Measurements from ENCODE around the gene ATG5.
"Not testable (repeated sequence)": the region's sequence is repeated elsewhere in the genome, so short reads cannot be mapped to it uniquely, and the experiment has no call there.

ATG5 gene

DNA sequence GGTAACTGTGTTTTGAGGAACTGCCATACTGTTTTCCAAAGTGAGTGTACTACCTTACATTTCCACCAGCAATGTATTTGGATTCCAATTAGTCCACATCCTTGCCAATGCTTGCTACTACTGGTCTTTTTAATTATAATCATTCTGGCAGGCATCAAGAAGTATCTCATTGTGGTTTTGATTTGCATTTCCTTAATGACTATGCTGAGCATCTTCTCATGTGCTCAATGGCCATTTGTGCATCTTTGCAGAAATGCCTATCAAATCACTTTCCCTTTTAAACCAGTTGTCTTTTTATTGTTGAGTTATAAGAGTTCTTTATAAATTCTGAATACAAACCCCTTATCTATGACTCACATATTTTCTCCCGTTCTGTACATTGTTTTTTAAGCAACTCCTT, 75.9 kb downstream of the ATG5 start:
- Histone ChIP-seq H3K27ac (no peak overlapping the region), H3K9me3 (no peaks in the 10 kb centered on the region), H3K36me3 (peaks cover 15% of the 10 kb centered on the region), H3K4me3 (no peak overlapping the region), H3K9ac (no peak overlapping the region), H3K4me1 (no peaks in the 10 kb centered on the region), H3K4me2 (no peak overlapping the region), H3K27me3 (no peaks in the 10 kb centered on the region), H4K20me1 (peaks cover 18% of the 10 kb centered on the region)
- TF ChIP-seq Cebpa-rat (IDR thresholded peaks at IDR 0.05): no peak

DNA sequence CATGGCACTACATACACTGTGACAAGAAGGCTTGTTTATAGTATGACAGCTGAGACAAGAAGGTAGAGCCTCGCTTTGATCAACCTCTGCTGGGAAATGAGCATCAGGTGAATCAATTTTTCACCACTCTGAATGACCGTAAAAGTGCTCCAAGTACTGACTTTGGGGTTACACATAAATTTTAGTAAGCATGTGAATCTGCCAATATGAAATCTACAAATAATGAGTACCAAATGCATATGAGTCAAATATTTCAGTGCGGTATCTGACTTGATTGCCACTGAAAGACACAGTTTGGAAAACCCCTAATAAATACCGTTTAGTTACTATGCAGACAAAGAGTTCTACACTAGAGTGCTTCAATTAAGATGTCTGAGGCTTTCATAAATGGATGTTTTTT, 77.8 kb downstream of the ATG5 start:
- Histone ChIP-seq H3K4me2 (no peak overlapping the region), H3K27ac (no peak overlapping the region), H3K9me3 (no peaks in the 10 kb centered on the region), H3K9ac (no peak overlapping the region), H4K20me1 (peaks cover 7% of the 10 kb centered on the region; the same call in 1 of the 2 replicates), H3K4me3 (no peak overlapping the region), H3K4me1 (no peaks in the 10 kb centered on the region), H3K27me3 (no peaks in the 10 kb centered on the region), H3K36me3 (peaks cover 13% of the 10 kb centered on the region)
- no peak for TF ChIP-seq Cebpa-rat (IDR thresholded peaks at IDR 0.05)

DNA sequence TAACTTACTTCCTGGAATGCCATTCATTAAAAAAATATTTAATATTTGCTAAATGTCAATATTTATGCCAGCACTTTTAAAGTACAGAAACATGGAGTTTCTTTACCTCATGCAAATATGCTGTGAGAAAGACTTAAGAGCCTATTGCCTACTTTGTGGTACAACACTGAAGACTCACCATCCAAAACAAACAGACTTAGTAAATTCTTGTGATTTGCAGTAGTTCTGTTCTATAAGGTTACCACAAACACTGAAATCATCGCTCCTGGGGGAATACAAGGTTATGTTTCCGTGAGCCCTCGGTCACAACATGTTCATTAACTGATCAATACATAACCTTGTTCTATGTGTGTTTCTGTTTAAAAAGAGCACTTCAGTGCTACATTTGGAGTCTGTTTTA, 78.3 kb downstream of the ATG5 start:
- Histone ChIP-seq H3K4me2 (no peak overlapping the region), H4K20me1 (peaks cover 7% of the 10 kb centered on the region; the same call in 1 of the 2 replicates), H3K27me3 (no peaks in the 10 kb centered on the region), H3K4me1 (no peaks in the 10 kb centered on the region), H3K4me3 (no peak overlapping the region), H3K9me3 (no peaks in the 10 kb centered on the region), H3K36me3 (peaks cover 10% of the 10 kb centered on the region), H3K9ac (no peak overlapping the region), H3K27ac (no peak overlapping the region)
- no peak for TF ChIP-seq Cebpa-rat (IDR thresholded peaks at IDR 0.05)

DNA sequence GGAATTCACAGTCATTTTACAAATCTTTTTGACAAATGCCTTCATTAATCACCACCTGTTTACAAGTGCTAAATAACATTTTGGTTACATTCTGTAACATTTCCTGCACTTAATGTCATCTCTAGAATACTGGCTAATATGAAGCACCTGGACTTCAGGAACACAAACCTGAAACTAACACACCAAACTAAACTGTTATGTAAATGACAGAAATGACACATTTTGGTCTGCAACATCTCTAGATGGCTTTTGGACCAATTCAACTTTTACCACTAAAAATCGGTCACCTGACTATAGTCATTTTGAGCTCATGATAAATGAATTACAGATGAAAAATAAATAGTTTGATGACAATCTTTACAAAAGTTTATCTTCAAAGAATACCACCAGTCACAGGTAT, 80.6 kb downstream of the ATG5 start:
- Histone ChIP-seq H4K20me1 (no peaks in the 10 kb centered on the region), H3K27ac (no peak overlapping the region), H3K27me3 (no peaks in the 10 kb centered on the region), H3K9ac (no peak overlapping the region), H3K4me3 (no peak overlapping the region), H3K4me2 (no peak overlapping the region), H3K36me3 (peaks cover 20% of the 10 kb centered on the region), H3K9me3 (0 out of 2 replicates have a peak, but pooled peaks cover 3% of the 10 kb centered on the region), H3K4me1 (no peaks in the 10 kb centered on the region)
- TF ChIP-seq Cebpa-rat (IDR thresholded peaks at IDR 0.05): no peak

- H4K20me1 ChIP-seq: no peaks in the 10 kb centered on the region
- H3K9me3 ChIP-seq: 0 out of 2 replicates have a peak, but pooled peaks cover 3% of the 10 kb centered on the region
- H3K27me3 ChIP-seq: no peaks in the 10 kb centered on the region
- TF ChIP-seq Cebpa-rat (IDR thresholded peaks at IDR 0.05): no peak
- H3K4me2 ChIP-seq: no peak overlapping the region
- H3K27ac ChIP-seq: no peak overlapping the region
- H3K9ac ChIP-seq: no peak overlapping the region
- H3K4me3 ChIP-seq: no peak overlapping the region
- H3K4me1 ChIP-seq: no peaks in the 10 kb centered on the region
- peaks cover 23% of the 10 kb centered on the region for H3K36me3 ChIP-seq
Measured at GRCh38 chr6:106244521-106244920, 81.0 kb downstream of the ATG5 start.

DNA sequence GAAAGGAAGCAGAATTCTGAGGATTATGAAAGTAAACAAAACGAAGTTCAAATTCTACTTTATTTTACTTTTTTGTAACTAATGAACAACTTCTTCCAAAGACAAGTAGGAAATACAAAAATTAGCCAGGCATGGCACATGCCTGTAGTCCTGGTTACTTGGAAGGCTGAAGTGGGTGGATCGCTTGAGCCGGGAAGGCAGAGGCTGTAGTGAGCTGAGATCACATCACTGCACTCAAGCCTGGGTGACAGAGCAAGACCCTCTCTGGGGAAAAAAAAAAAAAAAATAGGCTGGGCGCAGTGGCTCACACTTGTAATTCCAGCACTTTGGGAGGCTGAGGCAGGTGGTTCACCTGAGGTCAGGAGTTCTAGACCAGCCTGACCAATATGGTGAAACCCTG, 82.3 kb downstream of the ATG5 start:
- no peaks in the 10 kb centered on the region for H4K20me1 ChIP-seq
- no peak for TF ChIP-seq Cebpa-rat (IDR thresholded peaks at IDR 0.05)

GRCh38 chr6:106241498-106241897, 84.1 kb downstream of the ATG5 start:
- 0 out of 2 replicates have a peak, but pooled peaks cover 3% of the 10 kb centered on the region for H3K9me3 ChIP-seq
- no peaks in the 10 kb centered on the region for H3K4me1 ChIP-seq
- no peaks in the 10 kb centered on the region for H3K27me3 ChIP-seq
- H3K4me2 ChIP-seq: no peak overlapping the region
- H4K20me1 ChIP-seq: no peaks in the 10 kb centered on the region
- peaks cover 25% of the 10 kb centered on the region for H3K36me3 ChIP-seq
- no peak overlapping the region for H3K4me3 ChIP-seq
- no peak overlapping the region for H3K9ac ChIP-seq
- H3K27ac ChIP-seq: no peak overlapping the region
- TF ChIP-seq Cebpa-rat (IDR thresholded peaks at IDR 0.05): no peak

More for the DNA sequence above, 82.3 kb downstream of the ATG5 start:
- H3K4me3 ChIP-seq: no peak overlapping the region
- peaks cover 25% of the 10 kb centered on the region for H3K36me3 ChIP-seq
- H3K9me3 ChIP-seq: 0 out of 2 replicates have a peak, but pooled peaks cover 3% of the 10 kb centered on the region
- no peaks in the 10 kb centered on the region for H3K4me1 ChIP-seq
- H3K4me2 ChIP-seq: no peak overlapping the region
- no peaks in the 10 kb centered on the region for H3K27me3 ChIP-seq
- no peak overlapping the region for H3K27ac ChIP-seq
- H3K9ac ChIP-seq: no peak overlapping the region

GRCh38 chr6:106237286-106237685, 88.3 kb downstream of the ATG5 start:
- Histone ChIP-seq H3K4me2 (no peak overlapping the region), H4K20me1 (no peaks in the 10 kb centered on the region), H3K27me3 (no peaks in the 10 kb centered on the region), H3K4me1 (no peaks in the 10 kb centered on the region), H3K27ac (no peak overlapping the region), H3K9me3 (peaks cover 23% of the 10 kb centered on the region), H3K9ac (no peak overlapping the region), H3K4me3 (no peak overlapping the region), H3K36me3 (peaks cover 57% of the 10 kb centered on the region)
- no peak for TF ChIP-seq Cebpa-rat (IDR thresholded peaks at IDR 0.05)

DNA sequence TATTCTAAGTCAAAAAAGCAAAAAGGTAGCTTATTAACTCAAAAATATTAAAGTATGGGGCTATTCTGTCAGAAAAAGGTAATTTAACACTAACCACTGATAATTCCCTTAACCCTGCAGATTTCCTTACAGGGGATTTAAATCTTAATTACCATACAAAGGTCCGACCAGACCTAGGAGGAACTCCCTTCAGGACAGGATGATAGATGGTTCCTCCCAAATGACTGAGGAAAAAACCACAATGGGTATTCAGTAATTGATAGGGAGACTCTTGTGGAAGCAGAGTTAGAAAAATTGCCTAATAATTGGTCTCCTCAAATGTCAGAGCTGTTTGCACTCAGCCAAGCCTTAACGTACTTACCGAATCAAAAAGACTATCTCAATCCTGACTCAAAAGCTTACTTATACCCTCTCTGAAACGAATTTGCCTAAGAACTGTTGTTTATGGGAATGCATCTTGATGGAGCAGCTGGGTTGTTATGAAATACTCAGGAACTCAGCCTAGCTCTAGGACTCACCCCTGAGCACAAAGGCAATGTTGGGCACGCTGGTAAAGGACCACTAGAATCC, 95.6 kb downstream of the ATG5 start:
- H3K27me3 ChIP-seq, H3K9ac ChIP-seq, H3K4me2 ChIP-seq, H3K4me3 ChIP-seq, H3K27ac ChIP-seq: not testable (repeated sequence)
- H3K9me3 ChIP-seq: peaks cover 21% of the 10 kb centered on the region
- peaks cover 53% of the 10 kb centered on the region for H3K36me3 ChIP-seq
- peaks cover 16% of the 10 kb centered on the region; the same call in 1 of the 2 replicates for H4K20me1 ChIP-seq
- peaks cover 19% of the 10 kb centered on the region for H3K4me1 ChIP-seq

GRCh38 chr6:106227612-106228507, 97.7 kb downstream of the ATG5 start:
- Histone ChIP-seq H3K36me3 (peaks cover 40% of the 10 kb centered on the region), H3K27me3 (no peaks in the 10 kb centered on the region), H3K9me3 (peaks cover 16% of the 10 kb centered on the region), H3K4me1 (peaks cover 19% of the 10 kb centered on the region), H3K9ac (no peak overlapping the region), H3K4me2 (peak overlapping the region; percentile 41; the same call in 1 of the 2 replicates), H4K20me1 (peaks cover 31% of the 10 kb centered on the region), H3K27ac (no peak overlapping the region), H3K4me3 (no peak overlapping the region)
- TF ChIP-seq Cebpa-rat (IDR thresholded peaks at IDR 0.05): no peak

Data from BLaER1 (cell line).